ENCODE data around the gene ZNF154.
"Not testable (repeated sequence)": the region's sequence is repeated elsewhere in the genome, so short reads cannot be mapped to it uniquely, and the experiment has no call there.

ZNF154 gene

GRCh38 chr19:57708641-57709361, at the start of gene ZNF154:
Gene ZNF154, minus strand, starts transcription at chr19:57709204. Its CDS starts 233 bp downstream, at chr19:57708971.
- peak; percentile 25 for DNase-seq

GRCh38 chr19:57757941-57758340, 48.9 kb upstream of the ZNF154 start:
- no peak for DNase-seq

- DNase-seq: no peak
Measured at GRCh38 chr19:57755031-57755430, 46.0 kb upstream of the ZNF154 start.

- DNase-seq: no peak
Measured at GRCh38 chr19:57754091-57754673, 45.2 kb upstream of the ZNF154 start.

GRCh38 chr19:57748029-57748428, 39.0 kb upstream of the ZNF154 start:
- no peak for DNase-seq

- DNase-seq: no peak
Measured at GRCh38 chr19:57747472-57747807, 38.4 kb upstream of the ZNF154 start.

GRCh38 chr19:57746580-57747471, 37.8 kb upstream of the ZNF154 start, which contains the start of gene ZNF776:
Gene ZNF776, plus strand, starts transcription at chr19:57746815. Its CDS starts 244 bp downstream, at chr19:57747059.
- DNase-seq: peak; percentile 92

- DNase-seq: not testable (repeated sequence)
Measured at GRCh38 chr19:57738770-57739169, 29.8 kb upstream of the ZNF154 start.

GRCh38 chr19:57738320-57738719, 29.3 kb upstream of the ZNF154 start:
- DNase-seq: peak; percentile 12

GRCh38 chr19:57720878-57721277, 11.9 kb upstream of the ZNF154 start:
- no peak for DNase-seq

GRCh38 chr19:57719901-57720519, 11.0 kb upstream of the ZNF154 start:
- no peak for DNase-seq

GRCh38 chr19:57719424-57719823, 10.4 kb upstream of the ZNF154 start:
- no peak for DNase-seq

GRCh38 chr19:57712222-57712621, 3.2 kb upstream of the ZNF154 start:
- DNase-seq: no peak

- no peak for DNase-seq
Measured at GRCh38 chr19:57709616-57710015, 612 bp upstream of the ZNF154 start.

- no peak for DNase-seq
Measured at GRCh38 chr19:57706346-57706745, 2.7 kb downstream of the ZNF154 start.

- no peak for DNase-seq
Measured at GRCh38 chr19:57701625-57702024, 7.4 kb downstream of the ZNF154 start.

GRCh38 chr19:57689750-57690149, 19.3 kb downstream of the ZNF154 start:
- DNase-seq: no peak

GRCh38 chr19:57688011-57688763, 20.8 kb downstream of the ZNF154 start:
- DNase-seq: no peak

GRCh38 chr19:57687363-57688010, 21.5 kb downstream of the ZNF154 start:
- no peak for DNase-seq

- no peak for DNase-seq
Measured at GRCh38 chr19:57686727-57687126, 22.3 kb downstream of the ZNF154 start.

- DNase-seq: no peak
Measured at GRCh38 chr19:57682226-57682766, 26.7 kb downstream of the ZNF154 start.

GRCh38 chr19:57675881-57676280, 33.1 kb downstream of the ZNF154 start:
- no peak for DNase-seq
